ENCODE data around the gene NAA40. TPM values are rescaled to one million over a fixed set of nuclear protein-coding genes. Genes with fewer than 3 reads are reported as not detected.

NAA40 gene
- total and polyA plus RNA-seq, 2 of the 13 experiments (the other 11 are each of a cell fraction or from before 2014, with no cell fraction given): 11.1 to 17.9 TPM

DNA sequence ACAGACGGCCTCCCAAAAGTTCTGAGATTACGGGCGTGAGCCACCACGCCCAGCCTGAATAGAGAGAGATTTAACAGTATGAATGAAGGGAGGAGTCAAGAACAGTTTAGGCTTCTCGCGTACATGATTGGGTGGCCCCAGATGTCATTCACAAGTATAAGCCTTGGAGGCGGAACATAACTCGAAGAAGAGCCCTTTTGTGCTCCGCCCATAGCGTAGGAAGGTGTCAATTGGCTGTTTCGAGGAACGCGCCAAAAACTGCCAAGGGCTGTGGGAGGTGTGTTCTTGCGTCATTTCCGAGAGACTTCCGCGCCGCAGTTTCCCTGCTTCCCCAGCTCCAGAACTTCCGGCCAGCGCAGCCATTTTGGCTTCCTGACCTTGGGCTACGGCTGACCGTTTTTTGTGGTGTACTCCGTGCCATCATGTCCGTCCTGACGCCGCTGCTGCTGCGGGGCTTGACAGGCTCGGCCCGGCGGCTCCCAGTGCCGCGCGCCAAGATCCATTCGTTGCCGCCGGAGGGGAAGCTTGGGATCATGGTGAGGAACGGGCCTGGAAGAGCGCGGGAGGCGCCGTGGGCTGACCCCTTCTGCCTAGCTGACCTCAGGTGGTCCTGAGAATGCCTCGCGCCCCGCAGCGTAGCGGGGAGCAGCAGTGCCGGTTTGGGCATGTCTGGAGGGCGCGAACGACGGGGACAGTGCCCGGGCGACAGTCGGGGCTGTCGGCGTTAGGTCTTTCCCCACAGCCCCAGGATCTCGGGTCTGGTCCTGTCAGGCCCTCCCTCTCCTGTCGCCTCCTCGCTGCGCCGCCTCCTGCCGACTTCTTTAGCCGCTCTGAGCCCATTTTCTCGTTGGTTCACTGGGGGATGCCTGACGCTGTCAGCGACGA is 35.7 kb downstream of the NAA40 start, which contains the start of gene COX8A (continued):
- TF ChIP-seq, protein P1, sequence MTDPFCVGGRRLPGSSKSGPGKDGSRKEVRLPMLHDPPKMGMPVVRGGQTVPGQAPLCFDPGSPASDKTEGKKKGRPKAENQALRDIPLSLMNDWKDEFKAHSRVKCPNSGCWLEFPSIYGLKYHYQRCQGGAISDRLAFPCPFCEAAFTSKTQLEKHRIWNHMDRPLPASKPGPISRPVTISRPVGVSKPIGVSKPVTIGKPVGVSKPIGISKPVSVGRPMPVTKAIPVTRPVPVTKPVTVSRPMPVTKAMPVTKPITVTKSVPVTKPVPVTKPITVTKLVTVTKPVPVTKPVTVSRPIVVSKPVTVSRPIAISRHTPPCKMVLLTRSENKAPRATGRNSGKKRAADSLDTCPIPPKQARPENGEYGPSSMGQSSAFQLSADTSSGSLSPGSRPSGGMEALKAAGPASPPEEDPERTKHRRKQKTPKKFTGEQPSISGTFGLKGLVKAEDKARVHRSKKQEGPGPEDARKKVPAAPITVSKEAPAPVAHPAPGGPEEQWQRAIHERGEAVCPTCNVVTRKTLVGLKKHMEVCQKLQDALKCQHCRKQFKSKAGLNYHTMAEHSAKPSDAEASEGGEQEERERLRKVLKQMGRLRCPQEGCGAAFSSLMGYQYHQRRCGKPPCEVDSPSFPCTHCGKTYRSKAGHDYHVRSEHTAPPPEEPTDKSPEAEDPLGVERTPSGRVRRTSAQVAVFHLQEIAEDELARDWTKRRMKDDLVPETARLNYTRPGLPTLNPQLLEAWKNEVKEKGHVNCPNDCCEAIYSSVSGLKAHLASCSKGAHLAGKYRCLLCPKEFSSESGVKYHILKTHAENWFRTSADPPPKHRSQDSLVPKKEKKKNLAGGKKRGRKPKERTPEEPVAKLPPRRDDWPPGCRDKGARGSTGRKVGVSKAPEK (CRISPR knock-in tag; IDR thresholded peaks at IDR 0.05; ENCODE audit: borderline replicate concordance): no peak
- TF ChIP-seq SOX6 (IDR thresholded peaks at IDR 0.05) (no peak), SOX6 (CRISPR knock-in tag; IDR thresholded peaks at IDR 0.05) (no peak), JUNB (CRISPR knock-in tag; IDR thresholded peaks at IDR 0.05; ENCODE audit: borderline replicate concordance) (no peak), ZNF589 (CRISPR knock-in tag; conservative IDR thresholded peaks at IDR 0.05) (0 out of 2 replicates have a peak, but pooled peaks have one; percentile 44), ZNF569 (CRISPR knock-in tag; IDR thresholded peaks at IDR 0.05; ENCODE audit: borderline replicate concordance) (no peak), SRY (CRISPR knock-in tag; IDR thresholded peaks at IDR 0.05) (peak; percentile 84), HNRNPL (IDR thresholded peaks at IDR 0.05; ENCODE audit: low read depth, low read length) (peak; percentile 69; the same call in 1 of the 2 replicates), NONO (IDR thresholded peaks at IDR 0.05) (no peak), NONO (CRISPR knock-in tag; conservative IDR thresholded peaks at IDR 0.05) (peak; percentile 88), ZSCAN21 (CRISPR knock-in tag; IDR thresholded peaks at IDR 0.05; ENCODE audit: borderline replicate concordance) (peak; percentile 69; the same call in 1 of the 2 replicates), ZNF33A (CRISPR knock-in tag; IDR thresholded peaks at IDR 0.05; ENCODE audit: borderline replicate concordance) (no peak), REPIN1 (CRISPR knock-in tag; IDR thresholded peaks at IDR 0.05; ENCODE audit: borderline replicate concordance, low read depth) (peak; percentile 80; the same call in 1 of the 2 replicates), MIXL1 (CRISPR knock-in tag; IDR thresholded peaks at IDR 0.05) (no peak)
- TF ChIP-seq, protein P2, sequence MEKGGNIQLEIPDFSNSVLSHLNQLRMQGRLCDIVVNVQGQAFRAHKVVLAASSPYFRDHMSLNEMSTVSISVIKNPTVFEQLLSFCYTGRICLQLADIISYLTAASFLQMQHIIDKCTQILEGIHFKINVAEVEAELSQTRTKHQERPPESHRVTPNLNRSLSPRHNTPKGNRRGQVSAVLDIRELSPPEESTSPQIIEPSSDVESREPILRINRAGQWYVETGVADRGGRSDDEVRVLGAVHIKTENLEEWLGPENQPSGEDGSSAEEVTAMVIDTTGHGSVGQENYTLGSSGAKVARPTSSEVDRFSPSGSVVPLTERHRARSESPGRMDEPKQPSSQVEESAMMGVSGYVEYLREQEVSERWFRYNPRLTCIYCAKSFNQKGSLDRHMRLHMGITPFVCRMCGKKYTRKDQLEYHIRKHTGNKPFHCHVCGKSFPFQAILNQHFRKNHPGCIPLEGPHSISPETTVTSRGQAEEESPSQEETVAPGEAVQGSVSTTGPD (CRISPR knock-in tag; IDR thresholded peaks at IDR 0.05): no peak
- TF ChIP-seq, protein P3, sequence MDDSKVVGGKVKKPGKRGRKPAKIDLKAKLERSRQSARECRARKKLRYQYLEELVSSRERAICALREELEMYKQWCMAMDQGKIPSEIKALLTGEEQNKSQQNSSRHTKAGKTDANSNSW (CRISPR knock-in tag; IDR thresholded peaks at IDR 0.05; ENCODE audit: borderline replicate concordance): peak; percentile 94; the same call in 1 of the 2 replicates
- TF ChIP-seq, protein P4, sequence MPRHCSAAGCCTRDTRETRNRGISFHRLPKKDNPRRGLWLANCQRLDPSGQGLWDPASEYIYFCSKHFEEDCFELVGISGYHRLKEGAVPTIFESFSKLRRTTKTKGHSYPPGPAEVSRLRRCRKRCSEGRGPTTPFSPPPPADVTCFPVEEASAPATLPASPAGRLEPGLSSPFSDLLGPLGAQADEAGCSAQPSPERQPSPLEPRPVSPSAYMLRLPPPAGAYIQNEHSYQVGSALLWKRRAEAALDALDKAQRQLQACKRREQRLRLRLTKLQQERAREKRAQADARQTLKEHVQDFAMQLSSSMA (CRISPR knock-in tag; IDR thresholded peaks at IDR 0.05): no peak
- TF ChIP-seq, protein P5, sequence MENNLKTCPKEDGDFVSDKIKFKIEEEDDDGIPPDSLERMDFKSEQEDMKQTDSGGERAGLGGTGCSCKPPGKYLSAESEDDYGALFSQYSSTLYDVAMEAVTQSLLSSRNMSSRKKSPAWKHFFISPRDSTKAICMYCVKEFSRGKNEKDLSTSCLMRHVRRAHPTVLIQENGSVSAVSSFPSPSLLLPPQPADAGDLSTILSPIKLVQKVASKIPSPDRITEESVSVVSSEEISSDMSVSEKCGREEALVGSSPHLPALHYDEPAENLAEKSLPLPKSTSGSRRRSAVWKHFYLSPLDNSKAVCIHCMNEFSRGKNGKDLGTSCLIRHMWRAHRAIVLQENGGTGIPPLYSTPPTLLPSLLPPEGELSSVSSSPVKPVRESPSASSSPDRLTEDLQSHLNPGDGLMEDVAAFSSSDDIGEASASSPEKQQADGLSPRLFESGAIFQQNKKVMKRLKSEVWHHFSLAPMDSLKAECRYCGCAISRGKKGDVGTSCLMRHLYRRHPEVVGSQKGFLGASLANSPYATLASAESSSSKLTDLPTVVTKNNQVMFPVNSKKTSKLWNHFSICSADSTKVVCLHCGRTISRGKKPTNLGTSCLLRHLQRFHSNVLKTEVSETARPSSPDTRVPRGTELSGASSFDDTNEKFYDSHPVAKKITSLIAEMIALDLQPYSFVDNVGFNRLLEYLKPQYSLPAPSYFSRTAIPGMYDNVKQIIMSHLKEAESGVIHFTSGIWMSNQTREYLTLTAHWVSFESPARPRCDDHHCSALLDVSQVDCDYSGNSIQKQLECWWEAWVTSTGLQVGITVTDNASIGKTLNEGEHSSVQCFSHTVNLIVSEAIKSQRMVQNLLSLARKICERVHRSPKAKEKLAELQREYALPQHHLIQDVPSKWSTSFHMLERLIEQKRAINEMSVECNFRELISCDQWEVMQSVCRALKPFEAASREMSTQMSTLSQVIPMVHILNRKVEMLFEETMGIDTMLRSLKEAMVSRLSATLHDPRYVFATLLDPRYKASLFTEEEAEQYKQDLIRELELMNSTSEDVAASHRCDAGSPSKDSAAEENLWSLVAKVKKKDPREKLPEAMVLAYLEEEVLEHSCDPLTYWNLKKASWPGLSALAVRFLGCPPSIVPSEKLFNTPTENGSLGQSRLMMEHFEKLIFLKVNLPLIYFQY (CRISPR knock-in tag; IDR thresholded peaks at IDR 0.05; ENCODE audit: borderline replicate concordance): 0 out of 2 replicates have a peak, but pooled peaks have one; percentile 22
